MCF 10A (cell line): ENCODE data around the gene PROK1. TPM values are rescaled to one million over a fixed set of nuclear protein-coding genes. Genes with fewer than 3 reads are reported as not detected.
A peak's percentile ranks its signal among the peaks of the same experiment; 100 is the strongest.

Experiments used
- BruUV-seq: library from RNA; stranded (reverse); fragments of 400-500 nt; replicated peaks from 2 replicates; lab custom pipeline; 2021; lab: Mats Ljungman, UMichigan
- CTCF ChIA-PET: fragments of 300-600 bp; sonication (Branson Sonifier 250); formaldehyde crosslinking; extraction: SDS; loops from one replicate; lab custom pipeline; 2021; ENCODE audit warnings: antibody characterized with exemption, inconsistent platforms; lab: Yijun Ruan, JAX
- POLR2A ChIA-PET: fragments of 300-600, 350-650 bp; sonication (Branson Sonifier 250); formaldehyde crosslinking; extraction: SDS; loops from one replicate; lab custom pipeline; 2020; ENCODE audit warnings: antibody characterized with exemption, inconsistent platforms; lab: Yijun Ruan, JAX
- DNase-seq: peaks from one replicate; pipeline ENCODE4 v3.0.0-alpha.2; 2018; ENCODE audit not compliant: unreplicated experiment
- H3K27ac Mint-ChIP-seq: one replicate; pipeline ENCODE4 v1.8.0; 2022; ENCODE audit warnings: mild to moderate bottlenecking, low read depth, mixed read lengths; ENCODE audit not compliant: unreplicated experiment
- H3K27me3 Mint-ChIP-seq: one replicate; pipeline ENCODE4 v1.8.0; 2022; ENCODE audit warnings: mixed read lengths; ENCODE audit not compliant: insufficient read depth, unreplicated experiment
- H3K36me3 Mint-ChIP-seq: one replicate; pipeline ENCODE4 v1.8.0; 2022; ENCODE audit warnings: mild to moderate bottlenecking, moderate library complexity, mixed read lengths; ENCODE audit not compliant: insufficient read depth, unreplicated experiment
- H3K4me1 Mint-ChIP-seq: one replicate; pipeline ENCODE4 v1.8.0; 2022; ENCODE audit warnings: mixed read lengths; ENCODE audit not compliant: insufficient read depth, unreplicated experiment
- H3K4me3 Mint-ChIP-seq: one replicate; pipeline ENCODE4 v1.8.0; 2022; ENCODE audit warnings: mild to moderate bottlenecking, moderate library complexity, mixed read lengths; ENCODE audit not compliant: unreplicated experiment
- H3K9me3 Mint-ChIP-seq: one replicate; pipeline ENCODE4 v1.8.0; 2022; ENCODE audit warnings: mixed read lengths; ENCODE audit not compliant: unreplicated experiment
- CTCF ChIP-seq: fragments of 200-600 bp; IDR thresholded peaks from one replicate; pipeline ENCODE4 v1.8.0; 2022; ENCODE audit warnings: antibody characterized with exemption, mild to moderate bottlenecking; ENCODE audit not compliant: unreplicated experiment
- intact Hi-C: fragments of 100-400 bp; cut with micrococcal nuclease; formaldehyde crosslinking; loops from 2 replicates; pipeline ENCODE4 v1.14.1; 2022
- total RNA-seq: library from RNA; stranded (reverse); gene quantifications from 2 replicates; pipeline ENCODE4 v1.2.3, GENCODE V29; 2022

The PROK1 gene
- total RNA-seq, 1 experiment from 2014 or later, result not detected

GRCh38 chr1:110449661-110450651 is 993 bp upstream of the PROK1 start:
- H3K27me3 Mint-ChIP-seq, result peaks cover 69% of the 10 kb centered on the region

GRCh38 chr1:110452330-110452729 is 1.4 kb downstream of the PROK1 start:
- Mint-ChIP-seq H3K4me1 (peaks cover 4% of the 10 kb centered on the region), H3K36me3 (peaks cover 10% of the 10 kb centered on the region), H3K4me3 (no peak overlapping the region), H3K27ac (no peak overlapping the region), H3K27me3 (peaks cover 66% of the 10 kb centered on the region), H3K9me3 (no peaks in the 10 kb centered on the region)
- no peak for TF ChIP-seq CTCF
- POLR2A ChIA-PET, result interaction anchor here (1.4 to 1.7 kb wide), 3 partner anchors 8 to 13 kb away, joined by 3 to 6 read pairs (median 4); no protein-coding TSS in a partner anchor
- DNase-seq, result no peak
- intact Hi-C loops, result no loop called here
- no TSS peak for BruUV-seq
- CTCF ChIA-PET, result interaction anchor here (0.5 to 20.7 kb wide), 8 partner anchors 8 to 124 kb away, joined by 3 to 808 read pairs (median 7); partner anchors contain the start of gene LAMTOR5

More at GRCh38 chr1:110449661-110450651, 993 bp upstream of the PROK1 start:
- BruUV-seq, result no TSS peak
- Mint-ChIP-seq H3K4me3 (no peak overlapping the region), H3K9me3 (no peaks in the 10 kb centered on the region), H3K27ac (no peak overlapping the region), H3K4me1 (peaks cover 4% of the 10 kb centered on the region), H3K36me3 (peaks cover 6% of the 10 kb centered on the region)
- no peak for TF ChIP-seq CTCF
- DNase-seq, result no peak
- intact Hi-C loops, result no loop called here
- POLR2A ChIA-PET, result interaction anchor here (0.6 to 1.7 kb wide), 7 partner anchors 9 to 246 kb away, joined by 3 to 6 read pairs (median 3); no protein-coding TSS in a partner anchor
- CTCF ChIA-PET, result interaction anchor here (0.5 to 20.7 kb wide), 6 partner anchors 10 to 1495 kb away, joined by 3 to 808 read pairs (median 5); partner anchors contain the start of gene LAMTOR5

GRCh38 chr1:110453829-110454228 is 2.9 kb downstream of the PROK1 start:
- intact Hi-C loops, result no loop called here
- peaks cover 51% of the 10 kb centered on the region for H3K27me3 Mint-ChIP-seq
- no peaks in the 10 kb centered on the region for H3K9me3 Mint-ChIP-seq
- ChIA-PET POLR2A (interaction anchor here (1.1 to 1.6 kb wide), 3 partner anchors 10 to 48 kb away, joined by 3 to 6 read pairs (median 3); no protein-coding TSS in a partner anchor), CTCF (interaction anchor here (1.8 to 20.7 kb wide), 4 partner anchors 12 to 250 kb away, joined by 7 to 808 read pairs (median 288); partner anchors contain the start of genes KCNC4 and LAMTOR5)
- H3K36me3 Mint-ChIP-seq, result peaks cover 10% of the 10 kb centered on the region
- H3K4me1 Mint-ChIP-seq, result no peaks in the 10 kb centered on the region
- no peak for TF ChIP-seq CTCF
- no TSS peak for BruUV-seq
- no peak for DNase-seq
- H3K4me3 Mint-ChIP-seq, result no peak overlapping the region
- peak overlapping the region; percentile 49 for H3K27ac Mint-ChIP-seq
